IgD-negative memory B cell (primary cell): Measurements from ENCODE around the gene GPHA2. TPM values are rescaled to one million over a fixed set of nuclear protein-coding genes. Genes with fewer than 3 reads are reported as not detected.
"Not testable (repeated sequence)": the region's sequence is repeated elsewhere in the genome, so short reads cannot be mapped to it uniquely, and the experiment has no call there.

Experiments used
- H3K27ac Mint-ChIP-seq, 3 donors: one replicate each; pipeline ENCODE4 v1.8.0; 2020 to 2022; ENCODE audit warnings: mild to moderate bottlenecking in 3 of 3, mixed read lengths in 3 of 3, moderate library complexity in 1 of 3
- H3K27me3 Mint-ChIP-seq: one replicate; pipeline ENCODE4 v1.8.0; 2021; ENCODE audit warnings: mixed read lengths
- H3K36me3 Mint-ChIP-seq: one replicate; pipeline ENCODE4 v1.8.0; 2020; ENCODE audit warnings: mild to moderate bottlenecking, mixed read lengths
- H3K4me1 Mint-ChIP-seq, 3 donors: one replicate each; pipeline ENCODE4 v1.8.0; 2020 to 2022; ENCODE audit warnings: mixed read lengths in 3 of 3, mild to moderate bottlenecking in 1 of 3
- H3K4me3 Mint-ChIP-seq, 4 donors: one replicate each; pipeline ENCODE4 v1.8.0; 2020 to 2022; ENCODE audit warnings: mild to moderate bottlenecking in 4 of 4, mixed read lengths in 4 of 4, moderate library complexity in 3 of 4
- H3K9me3 Mint-ChIP-seq, 3 donors: one replicate each; pipeline ENCODE4 v1.8.0; 2020 to 2021; ENCODE audit warnings: mixed read lengths in 3 of 3, mild to moderate bottlenecking in 1 of 3
- polyA plus RNA-seq: library from polyadenylated mRNA; unstranded; fragments of 300-500 nt; fragmentation: Illumina TruSeq; gene quantifications from one replicate; pipeline ENCODE4 v1.2.3, GENCODE V29; 2021

Gene GPHA2
- not detected for polyA plus RNA-seq

DNA sequence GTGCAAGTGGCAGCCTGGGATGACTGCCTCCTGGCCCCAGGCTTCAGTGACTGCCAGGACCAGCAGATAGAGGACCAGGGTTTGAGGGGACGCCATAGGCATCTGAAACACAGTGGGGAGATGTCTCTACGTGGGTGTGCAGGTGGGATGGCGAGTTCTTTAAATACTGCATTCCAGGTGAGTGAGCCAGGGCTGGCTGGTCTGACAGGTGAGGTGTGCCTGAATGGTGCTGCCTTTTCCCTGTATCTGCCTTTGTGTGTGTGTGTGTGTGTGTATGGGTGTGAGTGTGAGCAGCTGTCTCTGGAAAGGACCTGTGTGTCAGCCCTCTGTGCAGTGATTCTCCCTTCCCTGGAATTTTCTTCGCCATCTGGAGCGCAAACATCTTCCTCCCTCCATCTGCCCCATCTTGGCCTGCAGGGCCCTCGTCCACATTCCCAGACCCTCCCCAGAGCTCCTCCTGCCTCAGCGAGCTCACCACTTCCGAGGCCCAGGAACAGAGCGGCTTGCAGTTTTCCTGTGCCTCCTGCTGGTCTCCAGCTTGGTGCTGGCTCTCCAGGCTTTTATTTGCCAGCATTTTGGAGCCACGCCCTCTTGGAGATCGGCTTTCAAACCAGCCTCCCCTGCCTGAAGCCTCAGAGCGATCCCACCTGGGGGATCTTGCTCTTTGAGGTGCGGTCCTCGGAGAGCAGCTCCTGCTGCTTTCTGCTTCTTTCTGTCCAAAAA, at the start of gene GPHA2:
GPHA2 (minus strand) TSS at position 535 of the 723 bp plus-strand sequence; CDS start at position 102, 433 bp downstream.
- no peak within 1 kb of the TSS for H3K4me3 Mint-ChIP-seq
- no peaks in the 10 kb centered on the region for H3K9me3 Mint-ChIP-seq
- H3K27me3 Mint-ChIP-seq = no peaks in the 10 kb centered on the region
- H3K4me1 Mint-ChIP-seq = no peaks in the 10 kb centered on the region
- peaks cover 3% of the 10 kb centered on the region for H3K36me3 Mint-ChIP-seq
- H3K27ac Mint-ChIP-seq = peak within 1 kb of the TSS in 1 of 3 donors; percentile 63

DNA sequence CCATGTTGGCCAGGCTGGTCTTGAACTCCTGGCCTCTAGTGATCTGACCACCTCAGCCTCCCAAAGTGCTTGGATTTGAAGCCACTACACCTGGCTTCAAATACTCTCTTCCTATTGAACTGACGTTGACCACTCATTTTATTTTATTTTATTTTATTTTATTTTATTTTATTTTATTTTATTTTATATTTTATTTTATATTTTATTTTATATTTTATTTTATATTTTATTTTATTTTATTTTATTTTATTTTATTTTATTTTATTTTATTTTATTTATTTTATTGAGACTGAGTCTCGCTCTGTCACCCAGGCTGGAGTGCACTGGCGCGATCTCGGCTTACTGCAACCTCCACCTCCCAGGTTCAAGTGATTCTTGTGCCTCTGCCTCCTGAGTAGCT, 47.6 kb upstream of the GPHA2 start:
- not testable (repeated sequence) for H3K36me3 Mint-ChIP-seq, H3K9me3 Mint-ChIP-seq, H3K4me3 Mint-ChIP-seq, H3K27me3 Mint-ChIP-seq, H3K27ac Mint-ChIP-seq
- peaks cover 7 to 32% (median 16%) of the 10 kb centered on the region in 3 donors for H3K4me1 Mint-ChIP-seq

DNA sequence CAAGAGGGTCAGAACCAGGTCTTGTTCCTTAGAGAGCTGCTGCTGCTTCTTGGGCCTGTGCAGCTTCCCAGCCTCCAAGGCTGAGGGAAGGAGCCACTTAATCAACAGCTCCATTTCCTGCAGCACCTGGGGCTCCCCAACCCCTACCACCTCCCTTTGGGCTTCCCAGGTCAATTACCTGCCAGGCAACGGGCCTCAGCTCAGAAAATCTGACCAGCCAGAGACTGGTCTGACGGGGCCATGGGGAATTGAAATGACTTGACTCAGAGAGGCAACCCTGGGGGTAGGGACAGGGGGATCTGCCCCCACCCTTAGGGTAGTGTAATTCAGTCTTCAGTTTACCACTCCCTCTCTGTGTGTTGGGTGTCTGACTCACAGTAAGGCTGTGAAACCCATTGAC, 41.0 kb upstream of the GPHA2 start:
- no peaks in the 10 kb centered on the region for H3K27me3 Mint-ChIP-seq
- peaks cover 8 to 29% (median 18%) of the 10 kb centered on the region in 3 donors for H3K4me1 Mint-ChIP-seq
- no peaks in the 10 kb centered on the region for H3K36me3 Mint-ChIP-seq
- no peak overlapping the region for H3K27ac Mint-ChIP-seq
- no peak overlapping the region for H3K4me3 Mint-ChIP-seq
- peaks cover 0 to 2% (median 0%) of the 10 kb centered on the region in 3 donors for H3K9me3 Mint-ChIP-seq

DNA sequence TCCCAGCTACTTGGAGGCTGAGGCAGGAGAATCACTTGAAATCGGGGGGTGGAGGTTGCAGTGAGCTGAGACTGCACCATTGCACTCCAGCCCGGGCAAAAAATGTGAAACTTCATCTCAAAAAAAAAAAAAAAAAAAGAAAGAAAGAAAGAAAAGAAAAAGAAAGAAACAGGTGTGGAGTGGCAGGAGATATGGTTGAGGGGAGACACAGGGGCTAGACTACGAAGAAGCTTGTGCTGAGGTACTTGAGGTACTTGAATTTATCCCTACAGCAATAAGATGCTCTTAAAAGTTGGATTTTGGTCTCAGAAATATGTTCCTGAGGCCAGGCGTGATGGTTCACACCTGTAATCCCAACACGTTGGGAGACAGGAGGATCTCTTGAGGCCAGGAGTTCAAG, 38.4 kb upstream of the GPHA2 start:
- peaks cover 4% of the 10 kb centered on the region for H3K36me3 Mint-ChIP-seq
- no peaks in the 10 kb centered on the region for H3K27me3 Mint-ChIP-seq
- peaks cover 0 to 2% (median 0%) of the 10 kb centered on the region in 3 donors for H3K9me3 Mint-ChIP-seq
- peaks cover 12 to 35% (median 24%) of the 10 kb centered on the region in 3 donors for H3K4me1 Mint-ChIP-seq
- peak overlapping the region; percentile 25 to 88 (median 65) for H3K4me3 Mint-ChIP-seq
- peak overlapping the region in 2 of 3 donors; percentile 86 to 98 for H3K27ac Mint-ChIP-seq

GRCh38 chr11:64971421-64972233, 35.9 kb upstream of the GPHA2 start, which contains the start of gene MAJIN:
TSS of gene MAJIN (minus strand) at chr11:64972108. CDS start at chr11:64959405, 12,703 bp downstream.
- H3K9me3 Mint-ChIP-seq = no peaks in the 10 kb centered on the region
- H3K27me3 Mint-ChIP-seq = no peaks in the 10 kb centered on the region
- H3K4me1 Mint-ChIP-seq = peaks cover 14 to 22% (median 22%) of the 10 kb centered on the region in 3 donors
- peak within 1 kb of the TSS; percentile 76 to 91 (median 90) for H3K4me3 Mint-ChIP-seq
- peak within 1 kb of the TSS; percentile 43 to 94 (median 76) for H3K27ac Mint-ChIP-seq
- H3K36me3 Mint-ChIP-seq = peaks cover 4% of the 10 kb centered on the region

DNA sequence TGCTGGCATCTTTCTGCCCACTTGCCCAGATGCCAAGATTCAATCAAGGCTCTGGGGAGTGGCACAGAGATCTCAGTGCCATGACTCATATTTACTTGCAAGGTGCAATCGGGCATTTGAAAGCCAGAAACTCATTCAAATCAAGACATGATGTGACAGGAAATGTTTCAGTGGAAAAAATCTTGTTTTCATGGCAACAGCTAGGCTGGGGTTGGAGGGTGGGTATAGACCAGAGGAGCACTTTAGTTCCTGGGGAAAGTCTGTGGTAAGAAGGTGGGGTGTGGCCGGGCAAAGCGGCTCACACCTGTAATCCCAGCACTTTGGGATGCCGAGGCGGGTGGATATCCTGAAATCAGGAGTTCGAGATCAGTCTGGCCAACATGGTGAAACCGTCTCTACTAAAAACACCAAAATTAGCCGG, 35.0 kb upstream of the GPHA2 start:
- Mint-ChIP-seq H3K4me3 (peak overlapping the region; percentile 72 to 91 (median 84)), H3K4me1 (peaks cover 14 to 22% (median 22%) of the 10 kb centered on the region in 3 donors), H3K9me3 (no peaks in the 10 kb centered on the region), H3K27ac (peak overlapping the region in 2 of 3 donors; percentile 69 to 94), H3K36me3 (peaks cover 5% of the 10 kb centered on the region), H3K27me3 (no peaks in the 10 kb centered on the region)

DNA sequence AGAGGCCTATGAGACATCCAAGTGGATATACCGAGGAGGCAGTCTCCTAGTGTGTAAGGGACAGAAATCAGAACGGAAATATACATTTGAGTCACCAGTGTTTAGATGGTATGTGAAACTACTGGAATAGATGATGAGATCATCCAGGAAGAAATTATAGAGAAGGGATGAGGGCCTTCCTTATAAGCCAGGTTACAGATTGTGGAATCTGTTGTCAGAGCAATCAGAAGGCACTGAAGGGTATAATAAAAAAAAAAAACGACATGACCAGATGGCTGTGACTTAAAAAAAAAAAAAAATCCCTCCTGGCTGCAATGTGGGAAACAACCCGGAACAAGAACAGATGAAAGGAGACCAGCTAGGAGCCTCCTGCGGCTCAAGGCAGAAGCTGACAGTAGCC, 33.5 kb upstream of the GPHA2 start:
- no peaks in the 10 kb centered on the region for H3K27me3 Mint-ChIP-seq
- H3K27ac Mint-ChIP-seq = no peak overlapping the region
- H3K4me3 Mint-ChIP-seq = peak overlapping the region in 1 of 4 donors; percentile 36
- H3K4me1 Mint-ChIP-seq = peaks cover 11 to 14% (median 11%) of the 10 kb centered on the region in 3 donors
- H3K9me3 Mint-ChIP-seq = no peaks in the 10 kb centered on the region
- H3K36me3 Mint-ChIP-seq = peaks cover 5% of the 10 kb centered on the region

- Mint-ChIP-seq H3K9me3 (no peaks in the 10 kb centered on the region), H3K4me3 (no peak overlapping the region), H3K27ac (no peak overlapping the region), H3K4me1 (peaks cover 7 to 10% (median 10%) of the 10 kb centered on the region in 3 donors), H3K27me3 (no peaks in the 10 kb centered on the region), H3K36me3 (peaks cover 5% of the 10 kb centered on the region)
These were observed 31.7 kb upstream of the GPHA2 start for GRCh38 chr11:64967375-64967774.

- peaks cover 2% of the 10 kb centered on the region for H3K36me3 Mint-ChIP-seq
- no peaks in the 10 kb centered on the region for H3K9me3 Mint-ChIP-seq
- no peak overlapping the region for H3K27ac Mint-ChIP-seq
- H3K27me3 Mint-ChIP-seq = no peaks in the 10 kb centered on the region
- H3K4me3 Mint-ChIP-seq = no peak overlapping the region
- H3K4me1 Mint-ChIP-seq = peaks cover 7 to 9% (median 7%) of the 10 kb centered on the region in 3 donors
These were observed 27.5 kb upstream of the GPHA2 start for GRCh38 chr11:64963072-64963631.

DNA sequence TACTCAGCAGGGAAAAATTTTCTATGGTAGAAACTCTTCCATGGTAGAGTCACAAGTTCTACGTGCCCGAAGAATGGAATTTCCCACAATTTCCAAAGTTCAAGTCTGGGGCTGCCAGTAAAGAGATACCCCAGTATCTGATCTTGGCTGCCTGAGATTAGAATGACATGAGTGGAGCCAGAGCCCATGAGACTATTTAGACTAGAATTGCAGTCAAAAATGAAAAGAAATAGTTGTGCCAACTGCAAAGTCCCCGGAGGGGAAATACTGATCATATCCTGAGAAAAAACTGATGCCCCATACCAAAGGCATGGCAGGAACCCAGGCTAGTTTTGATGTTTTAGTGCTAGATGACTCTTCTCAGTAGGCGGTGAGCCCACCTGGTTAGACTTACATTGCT, 25.0 kb upstream of the GPHA2 start:
- no peaks in the 10 kb centered on the region for H3K36me3 Mint-ChIP-seq
- H3K4me3 Mint-ChIP-seq = no peak overlapping the region
- H3K27ac Mint-ChIP-seq = no peak overlapping the region
- H3K9me3 Mint-ChIP-seq = no peaks in the 10 kb centered on the region
- H3K4me1 Mint-ChIP-seq = peaks cover 5 to 7% (median 7%) of the 10 kb centered on the region in 3 donors
- peaks cover 2% of the 10 kb centered on the region for H3K27me3 Mint-ChIP-seq

GRCh38 chr11:64959498-64959897, 23.8 kb upstream of the GPHA2 start:
- Mint-ChIP-seq H3K4me1 (peaks cover 5 to 7% (median 5%) of the 10 kb centered on the region in 3 donors), H3K27me3 (peaks cover 2% of the 10 kb centered on the region), H3K9me3 (no peaks in the 10 kb centered on the region), H3K27ac (no peak overlapping the region), H3K4me3 (no peak overlapping the region), H3K36me3 (no peaks in the 10 kb centered on the region)

GRCh38 chr11:64954201-64954600, 18.5 kb upstream of the GPHA2 start:
- Mint-ChIP-seq H3K27me3 (peaks cover 2% of the 10 kb centered on the region), H3K36me3 (no peaks in the 10 kb centered on the region), H3K27ac (no peak overlapping the region), H3K4me1 (peaks cover 0 to under 1% (median 0%) of the 10 kb centered on the region in 3 donors), H3K4me3 (no peak overlapping the region), H3K9me3 (no peaks in the 10 kb centered on the region)

DNA sequence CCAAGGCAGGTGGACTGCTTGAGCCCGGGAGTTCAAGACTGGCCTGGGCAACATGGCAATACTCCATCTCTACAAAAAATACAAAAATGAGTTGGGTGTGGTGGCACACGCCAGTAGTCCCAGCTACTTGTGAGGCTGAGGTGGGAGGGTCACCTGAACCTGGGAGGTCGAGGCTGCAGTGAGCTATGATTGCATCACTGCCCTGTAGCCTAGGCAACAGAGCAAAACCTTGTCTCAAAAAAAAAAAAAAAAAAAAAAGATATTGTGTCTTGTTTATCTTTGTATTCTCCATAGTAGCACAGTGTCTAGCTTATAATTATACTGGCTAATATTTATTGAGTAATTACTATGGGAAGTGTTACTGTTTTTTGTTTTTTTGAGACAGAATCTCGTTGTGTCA, 15.8 kb upstream of the GPHA2 start:
- Mint-ChIP-seq H3K4me1 (no peaks in the 10 kb centered on the region), H3K27me3 (no peaks in the 10 kb centered on the region), H3K36me3 (no peaks in the 10 kb centered on the region)

GRCh38 chr11:64947208-64947814, 11.6 kb upstream of the GPHA2 start:
- peaks cover 3% of the 10 kb centered on the region for H3K27me3 Mint-ChIP-seq
- H3K36me3 Mint-ChIP-seq = no peaks in the 10 kb centered on the region
- H3K9me3 Mint-ChIP-seq = no peaks in the 10 kb centered on the region
- H3K27ac Mint-ChIP-seq = no peak overlapping the region
- H3K4me1 Mint-ChIP-seq = no peaks in the 10 kb centered on the region
- H3K4me3 Mint-ChIP-seq = no peak overlapping the region

More for the DNA sequence above, 15.8 kb upstream of the GPHA2 start:
- H3K27ac Mint-ChIP-seq = no peak overlapping the region
- H3K4me3 Mint-ChIP-seq = no peak overlapping the region
- no peaks in the 10 kb centered on the region for H3K9me3 Mint-ChIP-seq

- Mint-ChIP-seq H3K4me1 (no peaks in the 10 kb centered on the region), H3K36me3 (peaks cover 3% of the 10 kb centered on the region), H3K27me3 (no peaks in the 10 kb centered on the region), H3K4me3 (no peak overlapping the region), H3K9me3 (no peaks in the 10 kb centered on the region), H3K27ac (no peak overlapping the region)
These were observed 846 bp upstream of the GPHA2 start for GRCh38 chr11:64936539-64936938.
